ENCODE measurements around the gene LRP3. TPM values are rescaled to one million over a fixed set of nuclear protein-coding genes. Genes with fewer than 3 reads are reported as not detected.

LRP3 gene
- total RNA-seq, 1 experiment from 2014 or later = 20.4 TPM

DNA sequence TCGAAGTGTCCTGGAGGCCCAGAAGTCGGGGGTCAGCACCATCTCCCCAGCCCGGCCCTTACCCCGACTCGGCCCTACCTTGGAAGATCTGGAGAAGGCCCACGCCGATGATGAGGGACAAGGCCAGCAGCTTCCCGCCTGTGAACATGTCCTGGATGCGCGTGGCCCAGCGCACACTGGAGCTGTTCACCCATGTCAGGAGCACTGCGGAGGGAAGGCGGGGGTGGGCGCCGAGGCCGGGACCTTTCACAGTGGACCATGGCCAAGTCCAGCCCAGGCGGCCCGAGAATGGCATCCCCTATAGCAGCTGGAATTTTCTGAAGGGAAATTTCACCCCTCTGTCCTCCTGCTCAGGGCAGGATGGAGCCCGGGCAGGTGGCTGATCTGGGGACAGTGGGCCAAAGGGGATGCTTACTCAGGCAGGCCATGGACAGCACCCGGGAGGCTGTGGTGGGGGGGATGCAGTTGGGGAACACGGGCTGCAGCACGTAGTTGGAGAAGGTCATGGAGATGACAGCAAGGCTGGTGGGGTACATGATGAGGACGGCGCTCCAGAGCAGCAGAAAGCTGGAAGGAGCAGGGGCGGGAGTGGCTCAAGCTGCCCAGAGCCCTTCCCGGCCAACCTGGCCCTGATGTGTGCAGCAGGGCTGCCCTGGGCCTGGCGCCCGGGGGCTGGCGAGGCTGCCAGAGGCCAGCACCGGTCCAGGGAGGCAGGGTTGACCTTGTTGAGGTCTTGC lies 18.5 kb downstream of the LRP3 start:
- ATAC-seq (no peak), DNase-seq (no peak)
- Histone ChIP-seq H2AFZ (ENCODE audit: low read length) (no peak overlapping the region), H3F3A (ENCODE audit: low read length, unreplicated experiment) (no peaks in the 10 kb centered on the region), H4K20me1 (ENCODE audit: low read length) (no peaks in the 10 kb centered on the region), H3K36me3 (ENCODE audit: low read depth, low read length) (no peaks in the 10 kb centered on the region), H3K9me2 (replicated peaks; ENCODE audit: low read length) (no peaks in the 10 kb centered on the region), H3K27ac (ENCODE audit: low read length) (no peak overlapping the region), H3K79me2 (ENCODE audit: low read length) (no peaks in the 10 kb centered on the region), H3K4me3 (ENCODE audit: low read length) (no peak overlapping the region), H3K9me3 (ENCODE audit: low read length) (no peaks in the 10 kb centered on the region), H3K27me3 (ENCODE audit: low read length) (no peaks in the 10 kb centered on the region), H3K4me2 (ENCODE audit: low read length) (no peak overlapping the region), H3K9ac (ENCODE audit: low read length) (no peak overlapping the region), H3K4me1 (ENCODE audit: insufficient read depth, low read length) (no peaks in the 10 kb centered on the region)
- BruUV-seq (replicated peaks) = no TSS peak
- ChIA-PET CTCF (no interaction called here), POLR2A (ENCODE audit: unreplicated experiment) (no interaction called here)
- no peak for TF ChIP-seq EZH2 (IDR thresholded peaks at IDR 0.05; ENCODE audit: low read length, unreplicated experiment)
- TF ChIP-seq EZH2phosphoT487 (IDR thresholded peaks at IDR 0.05; ENCODE audit: borderline replicate concordance, low read length) = no peak
- TF ChIP-seq, protein P1, sequence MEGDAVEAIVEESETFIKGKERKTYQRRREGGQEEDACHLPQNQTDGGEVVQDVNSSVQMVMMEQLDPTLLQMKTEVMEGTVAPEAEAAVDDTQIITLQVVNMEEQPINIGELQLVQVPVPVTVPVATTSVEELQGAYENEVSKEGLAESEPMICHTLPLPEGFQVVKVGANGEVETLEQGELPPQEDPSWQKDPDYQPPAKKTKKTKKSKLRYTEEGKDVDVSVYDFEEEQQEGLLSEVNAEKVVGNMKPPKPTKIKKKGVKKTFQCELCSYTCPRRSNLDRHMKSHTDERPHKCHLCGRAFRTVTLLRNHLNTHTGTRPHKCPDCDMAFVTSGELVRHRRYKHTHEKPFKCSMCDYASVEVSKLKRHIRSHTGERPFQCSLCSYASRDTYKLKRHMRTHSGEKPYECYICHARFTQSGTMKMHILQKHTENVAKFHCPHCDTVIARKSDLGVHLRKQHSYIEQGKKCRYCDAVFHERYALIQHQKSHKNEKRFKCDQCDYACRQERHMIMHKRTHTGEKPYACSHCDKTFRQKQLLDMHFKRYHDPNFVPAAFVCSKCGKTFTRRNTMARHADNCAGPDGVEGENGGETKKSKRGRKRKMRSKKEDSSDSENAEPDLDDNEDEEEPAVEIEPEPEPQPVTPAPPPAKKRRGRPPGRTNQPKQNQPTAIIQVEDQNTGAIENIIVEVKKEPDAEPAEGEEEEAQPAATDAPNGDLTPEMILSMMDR (conservative IDR thresholded peaks at IDR 0.05; ENCODE audit: low read depth, low read length) = no peak
- intact Hi-C loops (cut with micrococcal nuclease) = no loop called here

- Histone ChIP-seq H3K4me2 (ENCODE audit: low read length) (no peak overlapping the region), H3F3A (ENCODE audit: low read length, unreplicated experiment) (no peaks in the 10 kb centered on the region), H3K27me3 (ENCODE audit: low read length) (no peaks in the 10 kb centered on the region), H3K9ac (ENCODE audit: low read length) (no peak overlapping the region), H3K36me3 (ENCODE audit: low read depth, low read length) (no peaks in the 10 kb centered on the region), H3K27ac (ENCODE audit: low read length) (no peak overlapping the region), H3K9me3 (ENCODE audit: low read length) (no peaks in the 10 kb centered on the region), H3K9me2 (replicated peaks; ENCODE audit: low read length) (no peaks in the 10 kb centered on the region), H3K4me3 (ENCODE audit: low read length) (no peak overlapping the region), H2AFZ (ENCODE audit: low read length) (no peak overlapping the region), H3K4me1 (ENCODE audit: insufficient read depth, low read length) (no peaks in the 10 kb centered on the region), H4K20me1 (ENCODE audit: low read length) (no peaks in the 10 kb centered on the region), H3K79me2 (ENCODE audit: low read length) (no peaks in the 10 kb centered on the region)
- TF ChIP-seq EZH2phosphoT487 (IDR thresholded peaks at IDR 0.05; ENCODE audit: borderline replicate concordance, low read length) (no peak), EZH2 (IDR thresholded peaks at IDR 0.05; ENCODE audit: low read length, unreplicated experiment) (no peak)
- TF ChIP-seq, protein P1 (conservative IDR thresholded peaks at IDR 0.05; ENCODE audit: low read depth, low read length) = peak; percentile 34; the same call in 1 of the 2 replicates
- no TSS peak for BruUV-seq (replicated peaks)
- DNase-seq (peak; percentile 4), ATAC-seq (no peak)
- ChIA-PET POLR2A (ENCODE audit: unreplicated experiment) (no interaction called here), CTCF (no interaction called here)
- intact Hi-C loops (cut with micrococcal nuclease) = no loop called here
Observed at GRCh38 chr19:33214596-33214995, 20.5 kb downstream of the LRP3 start.

- H2AFZ ChIP-seq (ENCODE audit: low read length) = no peak overlapping the region
- H3K9me2 ChIP-seq (replicated peaks; ENCODE audit: low read length) = no peaks in the 10 kb centered on the region
- intact Hi-C loops (cut with micrococcal nuclease) = no loop called here
- no peaks in the 10 kb centered on the region for H3K27me3 ChIP-seq (ENCODE audit: low read length)
- no peak overlapping the region for H3K27ac ChIP-seq (ENCODE audit: low read length)
- POLR2A ChIA-PET (ENCODE audit: unreplicated experiment) = no interaction called here
- H3K4me2 ChIP-seq (ENCODE audit: low read length) = no peak overlapping the region
- ATAC-seq (no peak), DNase-seq (no peak)
- no peak overlapping the region for H3K9ac ChIP-seq (ENCODE audit: low read length)
- CTCF ChIA-PET = no interaction called here
- H3K79me2 ChIP-seq (ENCODE audit: low read length) = no peaks in the 10 kb centered on the region
- H3K36me3 ChIP-seq (ENCODE audit: low read depth, low read length) = no peaks in the 10 kb centered on the region
- H3K4me3 ChIP-seq (ENCODE audit: low read length) = no peak overlapping the region
- no peaks in the 10 kb centered on the region for H3K9me3 ChIP-seq (ENCODE audit: low read length)
- no peaks in the 10 kb centered on the region for H4K20me1 ChIP-seq (ENCODE audit: low read length)
- TF ChIP-seq, protein P1 (conservative IDR thresholded peaks at IDR 0.05; ENCODE audit: low read depth, low read length) = no peak
- TF ChIP-seq EZH2 (IDR thresholded peaks at IDR 0.05; ENCODE audit: low read length, unreplicated experiment) (no peak), EZH2phosphoT487 (IDR thresholded peaks at IDR 0.05; ENCODE audit: borderline replicate concordance, low read length) (no peak)
- BruUV-seq (replicated peaks) = no TSS peak
- H3F3A ChIP-seq (ENCODE audit: low read length, unreplicated experiment) = no peaks in the 10 kb centered on the region
- no peaks in the 10 kb centered on the region for H3K4me1 ChIP-seq (ENCODE audit: insufficient read depth, low read length)
Observed at GRCh38 chr19:33215438-33216197, 21.5 kb downstream of the LRP3 start.
